Epidermal melanocyte (primary cell): ENCODE results near the gene SRPX.

Source experiments
- DNase-seq: peaks from one replicate; pipeline ENCODE4 v3.0.0; 2011; ENCODE audit warnings: low spot score; ENCODE audit not compliant: insufficient read length

The SRPX gene

DNA sequence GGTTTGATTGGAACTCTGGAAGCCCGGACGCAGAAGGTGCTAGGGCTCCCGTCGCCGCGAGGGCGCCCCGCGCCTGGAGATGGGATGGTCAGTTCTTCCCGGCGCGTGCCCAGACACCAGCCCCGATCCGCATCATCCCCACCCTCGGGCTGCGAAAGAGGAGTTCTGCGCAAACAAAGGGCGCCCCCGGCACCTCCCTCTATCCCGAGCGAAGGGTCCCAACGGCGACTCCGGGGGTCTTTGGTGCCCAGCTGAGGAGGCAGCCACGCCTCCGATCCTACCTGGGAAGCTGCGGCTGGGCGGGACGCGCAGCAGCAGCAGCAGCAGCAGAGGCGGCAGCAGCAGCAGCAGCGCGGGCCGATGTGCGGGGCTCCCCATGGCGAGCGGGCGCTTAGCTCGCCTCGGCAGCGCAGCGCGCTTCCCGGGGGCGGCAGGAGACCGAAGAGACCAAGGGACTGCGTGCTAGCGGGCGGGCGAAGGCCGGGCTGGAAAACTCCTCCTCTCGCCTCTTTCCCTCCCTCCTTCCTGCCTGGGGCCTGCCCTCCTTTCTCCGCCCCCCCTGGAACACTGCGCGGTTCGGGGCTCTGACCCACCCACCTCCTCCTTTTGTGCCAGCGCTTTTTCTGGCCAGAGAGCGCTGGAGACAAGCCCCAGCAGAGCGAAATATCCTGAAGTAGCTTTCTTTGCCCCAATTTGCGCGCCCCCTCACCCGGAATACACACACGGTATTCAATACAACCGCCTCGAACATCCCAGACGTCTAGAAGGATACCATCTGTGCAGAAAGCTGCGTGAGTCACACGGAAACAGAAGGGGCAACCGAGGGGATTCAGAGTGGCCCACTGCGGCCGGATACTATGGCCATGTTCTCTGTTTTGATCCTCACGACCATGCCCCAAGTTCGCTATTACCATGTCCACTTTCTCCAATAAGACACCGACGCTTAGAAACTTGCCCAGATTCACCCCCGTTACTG, at the start of gene SRPX:
SRPX (minus strand) TSS at position 457 of the 976 bp plus-strand sequence; CDS start at position 378, 79 bp downstream.
- no peak for DNase-seq

- DNase-seq: no peak
These were observed 47.3 kb upstream of the SRPX start for GRCh38 chrX:38268011-38268410.

GRCh38 chrX:38262715-38263620, 42.3 kb upstream of the SRPX start:
- no peak for DNase-seq

GRCh38 chrX:38260231-38260630, 39.6 kb upstream of the SRPX start:
- no peak for DNase-seq

DNA sequence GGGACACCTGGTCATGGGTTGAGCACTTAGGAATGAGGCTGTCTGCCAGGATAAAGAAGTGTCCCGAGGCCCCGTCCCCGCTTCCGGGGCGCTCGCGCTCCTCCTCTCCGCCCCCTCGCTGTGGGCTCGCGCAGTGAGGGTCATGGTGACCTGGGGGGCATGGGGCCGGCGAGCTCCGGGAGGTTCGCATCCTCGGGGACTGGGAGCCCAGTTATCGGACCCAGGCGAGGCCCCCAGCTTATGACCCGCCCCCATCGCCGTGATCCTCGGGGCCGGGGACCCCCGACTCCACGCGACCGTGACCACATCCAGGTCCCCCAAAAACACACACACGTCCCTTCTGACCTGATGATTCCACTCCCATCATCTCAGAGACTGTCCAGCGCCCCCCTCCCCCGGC, 35.3 kb upstream of the SRPX start:
- DNase-seq: no peak

DNA sequence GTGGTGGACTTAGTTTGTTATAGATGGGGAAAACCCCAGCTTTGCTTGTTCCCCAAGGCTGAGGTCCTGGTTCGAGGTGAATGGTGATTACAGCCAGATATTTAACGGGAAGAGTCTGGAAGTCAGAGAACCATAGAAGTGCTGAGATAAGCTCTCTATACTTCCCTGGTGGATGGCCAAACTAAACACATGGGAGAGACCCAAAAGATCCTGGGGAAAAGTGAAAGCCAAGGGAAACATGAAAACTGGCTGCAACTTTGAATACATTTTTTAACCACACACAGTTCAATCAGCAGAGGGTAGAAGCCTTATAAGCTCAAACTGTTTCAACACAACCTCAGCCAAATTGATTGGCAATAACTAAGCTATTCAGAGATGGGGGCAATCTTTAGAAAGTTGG, 29.3 kb upstream of the SRPX start:
- DNase-seq: no peak

GRCh38 chrX:38247051-38247450, 26.4 kb upstream of the SRPX start:
- DNase-seq: no peak

GRCh38 chrX:38240541-38240940, 19.9 kb upstream of the SRPX start:
- no peak for DNase-seq

GRCh38 chrX:38236901-38237615, 16.4 kb upstream of the SRPX start:
- no peak for DNase-seq

- DNase-seq: peak; percentile 31
These were observed 13.4 kb upstream of the SRPX start for GRCh38 chrX:38233891-38234667.

DNA sequence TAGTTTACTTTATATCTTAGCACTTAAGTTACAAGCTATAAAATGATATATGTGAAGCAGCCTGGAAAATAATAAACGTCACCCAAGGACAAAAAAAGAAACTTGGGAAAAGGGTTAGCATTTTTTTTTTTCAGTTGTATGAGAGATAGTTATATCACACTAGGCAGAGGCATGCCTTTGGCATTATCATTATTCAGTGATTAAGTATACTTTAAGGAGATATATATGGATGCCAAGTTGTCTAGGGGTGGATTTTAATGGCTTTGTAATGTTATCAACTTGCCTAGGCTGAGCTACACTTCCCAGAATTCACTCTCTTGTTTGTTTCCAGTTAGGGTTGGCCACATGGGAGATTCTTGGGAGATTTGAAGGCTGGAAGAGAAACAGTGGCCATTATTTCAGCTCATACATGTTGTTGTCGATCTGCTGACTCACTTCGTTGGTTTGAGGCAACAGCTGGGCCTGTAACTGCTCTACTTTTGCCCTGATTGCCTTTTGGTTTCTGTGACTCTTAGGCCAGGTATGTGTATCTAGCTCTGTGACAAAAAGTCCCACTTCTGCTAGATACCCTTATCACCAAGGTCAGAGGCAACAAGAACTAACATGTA, 11.5 kb upstream of the SRPX start:
- DNase-seq: no peak

DNA sequence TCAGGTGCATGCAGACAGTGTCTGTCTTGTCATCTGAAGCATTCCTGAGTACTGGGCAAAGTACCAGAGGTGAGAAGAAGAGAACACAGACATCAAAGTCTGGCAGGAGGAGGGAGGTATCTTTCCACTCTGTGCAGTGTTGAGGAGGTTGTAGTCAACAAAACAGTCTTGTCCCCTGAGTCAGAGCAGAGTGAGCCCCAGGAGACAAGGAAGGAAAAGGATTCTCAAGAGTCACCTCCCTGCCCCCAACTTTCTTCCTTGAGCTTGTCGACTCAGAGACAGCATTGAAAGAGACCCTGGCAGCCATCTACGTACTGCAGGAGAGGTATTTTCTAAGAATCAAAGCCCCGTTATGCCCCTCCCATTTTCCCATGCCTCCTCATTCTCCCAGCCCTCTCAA, 4.4 kb upstream of the SRPX start:
- DNase-seq: no peak

DNA sequence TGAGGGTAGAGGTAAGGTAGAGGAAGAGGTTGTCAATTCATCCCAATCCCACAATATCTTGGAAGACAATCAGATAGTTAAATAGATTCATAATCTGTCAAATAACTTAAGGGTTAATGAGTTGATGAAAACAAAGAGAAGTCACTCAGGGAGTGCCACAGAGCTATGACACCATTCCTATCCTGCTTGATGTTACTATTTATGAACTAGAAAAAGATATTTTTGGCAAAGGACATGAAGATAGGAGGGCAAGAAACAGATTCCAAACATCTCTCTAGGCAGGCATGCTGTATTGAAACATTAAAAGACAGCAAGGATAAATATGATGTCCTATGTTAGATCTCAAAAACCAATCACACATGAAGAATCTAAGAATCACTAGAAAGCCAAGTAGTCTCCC, 3.5 kb upstream of the SRPX start:
- DNase-seq: no peak

DNA sequence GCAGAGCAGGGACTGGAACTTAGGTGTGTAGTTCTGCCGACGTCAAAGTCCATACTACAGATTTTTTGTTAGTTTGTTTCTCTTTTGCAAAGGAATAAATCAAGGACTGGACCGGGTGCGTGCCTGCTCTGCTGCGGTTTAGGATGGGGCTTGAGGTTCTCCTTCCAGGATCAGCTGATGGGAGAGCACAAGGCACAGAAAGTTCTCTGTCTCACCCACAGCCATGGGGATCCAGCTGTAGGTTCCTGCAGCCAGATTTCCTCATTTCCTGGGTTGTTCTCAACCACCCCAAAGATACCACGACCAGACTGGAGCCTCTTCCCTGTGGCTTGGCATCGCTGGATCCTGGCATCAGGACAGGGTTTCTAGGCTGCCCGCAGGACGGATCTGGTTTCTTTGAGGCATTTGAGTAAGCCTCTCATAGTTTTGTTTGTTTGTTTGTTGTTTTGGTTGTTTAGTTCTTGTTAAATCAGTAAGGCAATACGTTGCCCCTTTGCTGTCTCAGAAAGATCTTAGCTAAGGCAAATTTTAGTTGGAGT, 789 bp upstream of the SRPX start:
- DNase-seq: no peak

- DNase-seq: no peak
These were observed 652 bp downstream of the SRPX start for GRCh38 chrX:38220024-38220414.

DNA sequence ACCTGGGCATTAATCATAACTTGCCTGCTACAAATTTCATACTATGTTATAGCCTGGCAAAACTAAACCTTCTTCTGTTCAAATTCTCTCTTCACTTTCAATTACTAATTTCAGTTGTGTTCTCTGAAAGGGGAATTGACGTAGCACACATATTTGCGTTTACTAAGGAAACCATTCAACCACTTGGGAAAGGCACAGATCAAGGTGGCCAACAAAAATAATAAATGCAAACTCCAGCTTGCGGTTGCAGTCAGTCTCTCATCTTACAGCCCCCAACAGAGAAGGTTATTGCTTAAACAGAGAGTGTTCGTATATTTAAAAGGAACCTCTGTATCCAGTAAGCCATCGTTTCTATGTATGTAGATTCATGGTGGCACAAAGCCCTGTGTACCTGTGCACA, 4.0 kb downstream of the SRPX start:
- DNase-seq: no peak

DNA sequence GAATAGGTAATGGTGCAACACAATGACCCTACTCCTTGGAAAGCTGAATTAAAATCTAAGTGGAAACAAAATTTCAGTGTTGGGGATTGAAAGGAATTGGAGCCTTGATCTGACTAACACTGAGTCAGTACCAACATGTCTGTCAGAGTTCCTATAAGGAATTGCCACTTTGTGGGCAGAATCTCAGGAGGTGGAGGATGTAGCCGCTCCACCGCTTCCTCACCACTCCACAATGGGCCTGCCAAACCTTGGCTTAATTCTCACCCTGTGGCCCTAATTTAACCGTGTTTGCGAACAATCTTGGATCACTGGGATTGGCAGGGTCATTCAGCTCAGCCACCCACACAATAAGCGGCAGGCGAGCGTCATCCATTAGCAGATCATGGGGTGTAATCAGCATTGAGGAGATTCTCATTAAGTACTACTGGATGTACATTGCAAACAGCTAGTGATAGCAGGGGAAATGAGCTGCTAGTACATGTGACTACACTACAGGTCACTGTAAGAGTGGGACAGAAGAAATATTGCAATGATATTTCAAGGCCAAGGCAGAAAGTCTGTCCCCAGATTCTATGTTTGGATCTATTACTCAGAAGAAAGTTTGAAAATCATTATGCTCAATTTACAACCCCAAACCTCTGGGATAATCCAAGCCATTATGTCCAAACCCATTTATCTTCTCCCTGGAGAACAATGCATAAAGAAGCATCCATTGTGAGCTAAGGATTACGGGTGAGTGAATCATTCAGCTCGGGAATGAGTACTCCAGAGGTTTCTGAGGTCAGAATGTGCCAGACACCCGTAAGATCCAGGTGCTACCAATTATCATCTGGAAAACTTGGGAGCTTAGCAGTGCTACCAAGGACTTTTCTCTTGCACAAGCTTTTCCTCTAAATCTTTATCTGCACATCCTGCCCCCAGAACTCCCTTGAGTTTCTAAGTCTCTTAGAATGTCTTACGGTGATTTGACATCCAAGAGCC, 5.8 kb downstream of the SRPX start:
- DNase-seq: no peak

- no peak for DNase-seq
These were observed 6.6 kb downstream of the SRPX start for GRCh38 chrX:38214044-38214443.
